ENCODE measurements around the gene MAPKAP1. TPM values are rescaled to one million over a fixed set of nuclear protein-coding genes. Genes with fewer than 3 reads are reported as not detected.

MAPKAP1 gene
- total RNA-seq, 1 donor from 2014 or later = 74.6 TPM

DNA sequence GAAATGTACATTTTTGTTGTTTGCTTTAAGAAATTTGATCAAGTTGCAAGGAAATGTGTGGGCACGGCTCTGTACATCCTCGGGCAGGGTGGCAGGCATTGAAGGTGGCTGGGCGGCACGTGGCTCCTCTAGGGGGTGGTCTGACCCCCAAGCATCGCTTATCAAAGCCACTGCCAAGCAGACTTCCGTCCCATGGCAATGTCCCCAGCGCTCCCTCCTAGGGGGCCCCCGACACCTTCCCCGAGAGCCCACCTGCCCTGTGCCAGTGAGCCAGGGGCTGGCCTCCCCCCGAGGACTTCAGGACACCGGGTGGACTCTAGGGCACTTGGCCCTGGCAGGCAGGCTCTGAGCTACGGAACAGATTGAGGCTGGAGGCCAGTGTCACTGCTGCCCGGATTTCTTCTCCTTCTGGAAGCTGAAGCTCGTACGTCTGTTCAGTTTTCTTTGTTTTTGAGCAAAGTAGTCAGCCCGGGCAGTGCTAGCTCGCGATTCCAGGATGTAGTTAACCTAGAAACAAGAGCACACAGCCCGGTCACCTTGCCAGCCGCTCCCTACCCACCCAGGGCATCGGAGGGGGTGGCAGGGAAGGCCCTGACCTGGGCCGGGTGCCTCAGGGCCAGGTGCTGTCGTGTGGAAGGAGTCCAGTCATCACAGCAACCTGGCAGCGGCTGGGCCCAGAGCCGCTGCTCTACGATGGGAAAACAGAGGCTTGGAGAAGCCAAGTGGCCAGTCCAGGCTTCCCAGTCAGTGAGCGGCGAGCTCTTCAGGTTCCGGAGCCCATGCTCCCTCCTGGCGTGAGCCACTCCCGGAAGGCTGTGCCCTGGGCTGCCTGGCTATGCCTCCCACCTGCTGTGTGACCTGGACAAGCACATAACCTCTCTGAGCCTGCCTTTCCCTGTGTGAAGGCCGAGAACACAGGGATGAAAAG is 268.2 kb downstream of the MAPKAP1 start:
- no peak for DNase-seq (ENCODE audit: low spot score, unreplicated experiment)
- Mint-ChIP-seq H3K4me3 (ENCODE audit: low read depth) (no peak overlapping the region), H3K9me3 (ENCODE audit: low read depth) (no peaks in the 10 kb centered on the region), H3K36me3 (ENCODE audit: insufficient read depth) (peaks cover 4% of the 10 kb centered on the region), H3K27me3 (no peaks in the 10 kb centered on the region), H3K27ac (no peak overlapping the region), H3K4me1 (ENCODE audit: low read depth) (no peaks in the 10 kb centered on the region)
- TF ChIP-seq, protein P1, sequence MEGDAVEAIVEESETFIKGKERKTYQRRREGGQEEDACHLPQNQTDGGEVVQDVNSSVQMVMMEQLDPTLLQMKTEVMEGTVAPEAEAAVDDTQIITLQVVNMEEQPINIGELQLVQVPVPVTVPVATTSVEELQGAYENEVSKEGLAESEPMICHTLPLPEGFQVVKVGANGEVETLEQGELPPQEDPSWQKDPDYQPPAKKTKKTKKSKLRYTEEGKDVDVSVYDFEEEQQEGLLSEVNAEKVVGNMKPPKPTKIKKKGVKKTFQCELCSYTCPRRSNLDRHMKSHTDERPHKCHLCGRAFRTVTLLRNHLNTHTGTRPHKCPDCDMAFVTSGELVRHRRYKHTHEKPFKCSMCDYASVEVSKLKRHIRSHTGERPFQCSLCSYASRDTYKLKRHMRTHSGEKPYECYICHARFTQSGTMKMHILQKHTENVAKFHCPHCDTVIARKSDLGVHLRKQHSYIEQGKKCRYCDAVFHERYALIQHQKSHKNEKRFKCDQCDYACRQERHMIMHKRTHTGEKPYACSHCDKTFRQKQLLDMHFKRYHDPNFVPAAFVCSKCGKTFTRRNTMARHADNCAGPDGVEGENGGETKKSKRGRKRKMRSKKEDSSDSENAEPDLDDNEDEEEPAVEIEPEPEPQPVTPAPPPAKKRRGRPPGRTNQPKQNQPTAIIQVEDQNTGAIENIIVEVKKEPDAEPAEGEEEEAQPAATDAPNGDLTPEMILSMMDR (IDR thresholded peaks at IDR 0.05; ENCODE audit: unreplicated experiment) = no peak

DNA sequence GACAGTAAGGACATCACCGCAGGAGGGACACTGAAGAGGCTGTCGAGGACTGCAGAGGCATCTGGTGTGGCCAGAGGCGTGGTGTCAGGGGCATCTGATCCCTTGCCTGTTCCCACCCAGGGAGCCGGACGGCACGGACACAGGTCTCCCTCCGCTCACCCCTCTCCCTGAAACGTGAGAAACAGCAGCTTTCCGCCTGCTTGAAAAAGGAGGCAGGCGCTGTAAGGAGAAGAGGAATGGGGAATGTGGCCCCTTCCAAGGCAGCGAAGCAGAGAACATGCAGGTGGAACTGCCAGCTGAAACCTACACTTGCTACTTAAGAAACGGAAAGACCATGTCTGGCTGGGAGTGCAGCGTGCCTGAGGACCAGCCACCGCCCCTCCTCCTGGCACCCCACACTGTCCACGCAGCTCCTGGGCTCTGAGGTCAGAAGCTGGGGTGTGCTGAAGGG is 269.2 kb downstream of the MAPKAP1 start:
- TF ChIP-seq, protein P1 (IDR thresholded peaks at IDR 0.05; ENCODE audit: unreplicated experiment) = no peak
- Mint-ChIP-seq H3K9me3 (ENCODE audit: low read depth) (no peaks in the 10 kb centered on the region), H3K4me3 (ENCODE audit: low read depth) (no peak overlapping the region), H3K4me1 (ENCODE audit: low read depth) (no peaks in the 10 kb centered on the region), H3K36me3 (ENCODE audit: insufficient read depth) (no peaks in the 10 kb centered on the region), H3K27ac (no peak overlapping the region), H3K27me3 (no peaks in the 10 kb centered on the region)
- DNase-seq (ENCODE audit: low spot score, unreplicated experiment) = no peak

DNA sequence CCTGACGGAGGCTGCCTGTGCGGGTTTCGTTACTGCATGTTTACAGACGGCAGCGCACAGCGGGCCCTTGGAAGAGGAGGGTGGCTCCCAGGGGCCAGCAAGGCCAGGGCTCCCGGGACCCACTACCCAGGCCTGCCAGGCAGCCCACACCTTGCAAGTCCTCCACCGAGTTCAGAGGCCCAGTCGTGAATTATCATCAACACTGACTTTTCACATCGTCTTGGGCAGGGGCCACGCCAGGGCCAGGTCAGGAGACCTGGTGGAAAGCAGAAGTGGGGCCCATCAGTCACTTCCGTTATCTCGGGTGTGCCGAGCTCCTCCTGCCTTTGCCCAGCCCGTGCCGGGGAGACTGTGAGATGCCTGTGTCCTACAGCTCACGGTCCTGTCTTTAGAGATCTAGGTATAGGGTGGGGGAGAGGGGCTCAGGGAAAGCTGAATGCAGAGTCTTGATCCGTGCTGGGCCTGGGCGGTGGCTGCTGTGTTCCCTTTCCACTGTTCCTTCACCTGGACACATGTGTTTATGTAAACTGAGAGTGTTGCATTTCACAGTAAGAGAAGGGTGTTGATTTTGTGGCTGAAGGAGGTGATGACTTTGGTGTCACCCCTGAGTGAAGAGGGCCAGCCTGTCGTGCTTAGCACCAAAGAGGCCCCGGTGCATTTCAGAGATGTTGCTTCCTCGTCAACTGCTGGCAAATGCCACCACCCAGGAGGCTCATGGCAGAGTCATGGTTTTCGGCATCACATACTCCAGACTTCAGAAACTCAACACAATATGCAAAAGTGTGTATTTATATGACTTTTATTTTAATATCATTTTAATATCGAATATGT is 270.2 kb downstream of the MAPKAP1 start:
- no peaks in the 10 kb centered on the region for H3K4me1 Mint-ChIP-seq (ENCODE audit: low read depth)
- H3K36me3 Mint-ChIP-seq (ENCODE audit: insufficient read depth) = no peaks in the 10 kb centered on the region
- TF ChIP-seq, protein P1 (IDR thresholded peaks at IDR 0.05; ENCODE audit: unreplicated experiment) = no peak
- no peaks in the 10 kb centered on the region for H3K27me3 Mint-ChIP-seq
- H3K27ac Mint-ChIP-seq = peak overlapping the region; percentile 71
- no peak overlapping the region for H3K4me3 Mint-ChIP-seq (ENCODE audit: low read depth)
- H3K9me3 Mint-ChIP-seq (ENCODE audit: low read depth) = no peaks in the 10 kb centered on the region
- DNase-seq (ENCODE audit: low spot score, unreplicated experiment) = no peak

DNA sequence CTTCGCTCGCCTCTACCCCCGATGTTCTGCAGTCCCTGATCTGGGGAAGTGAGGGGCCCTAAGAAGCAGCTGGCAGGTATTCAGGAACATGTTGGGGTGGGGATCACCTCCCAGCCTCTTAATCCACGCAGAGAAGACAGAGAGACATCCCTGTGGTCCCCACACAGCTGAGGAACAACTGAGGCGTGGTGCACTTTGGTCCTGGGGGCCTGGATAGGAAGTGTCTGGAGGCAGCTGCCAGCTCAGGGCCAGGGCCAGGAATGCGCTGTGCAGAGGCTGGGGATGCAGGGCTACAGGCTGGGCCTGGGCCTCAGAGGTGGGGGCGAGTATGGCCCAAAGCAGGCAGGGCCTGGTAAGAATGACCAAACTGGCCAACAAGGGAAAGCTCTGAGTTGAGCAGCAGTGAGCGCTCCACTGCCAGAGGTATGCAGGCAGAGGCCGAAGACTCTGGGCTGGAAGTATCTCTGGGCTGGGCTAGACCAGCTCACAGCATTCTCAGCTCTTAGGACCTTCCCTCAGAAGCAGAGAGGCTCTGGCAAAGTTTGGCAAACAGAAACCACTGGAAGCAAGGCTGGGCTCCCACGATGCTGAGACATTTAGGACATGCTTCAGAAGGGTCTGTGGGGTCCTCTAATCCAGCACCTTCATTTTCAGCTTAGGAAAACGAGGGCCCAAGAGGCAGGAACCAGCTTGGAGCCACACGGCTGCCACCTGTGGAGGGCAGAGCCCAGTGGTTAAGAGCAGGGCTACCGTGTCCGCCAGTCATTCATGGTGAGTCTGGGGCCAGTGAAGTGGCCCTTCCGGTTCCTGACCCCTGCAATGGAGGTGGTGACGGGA is 271.0 kb downstream of the MAPKAP1 start:
- no peaks in the 10 kb centered on the region for H3K36me3 Mint-ChIP-seq (ENCODE audit: insufficient read depth)

More for the DNA sequence above, 271.0 kb downstream of the MAPKAP1 start:
- Mint-ChIP-seq H3K4me1 (ENCODE audit: low read depth) (no peaks in the 10 kb centered on the region), H3K4me3 (ENCODE audit: low read depth) (no peak overlapping the region), H3K9me3 (ENCODE audit: low read depth) (no peaks in the 10 kb centered on the region), H3K27ac (no peak overlapping the region), H3K27me3 (no peaks in the 10 kb centered on the region)
- TF ChIP-seq, protein P1 (IDR thresholded peaks at IDR 0.05; ENCODE audit: unreplicated experiment) = no peak
- no peak for DNase-seq (ENCODE audit: low spot score, unreplicated experiment)

Data from progenitor cell of endocrine pancreas (in vitro differentiated cells).